GM18511 (cell line): ENCODE results near the gene CHST12.
"Not testable (repeated sequence)": the region's sequence is repeated elsewhere in the genome, so short reads cannot be mapped to it uniquely, and the experiment has no call there.

Source experiments
- ATAC-seq: cut with Tn5 transposase; IDR thresholded peaks from one replicate; pipeline ENCODE4 v1.9.1; 2021; ENCODE audit warnings: mild to moderate bottlenecking, moderate library complexity; ENCODE audit not compliant: unreplicated experiment

The CHST12 gene

GRCh38 chr7:2403718-2404648 lies 572 bp downstream of the CHST12 start:
- no peak for ATAC-seq

- ATAC-seq = no peak
Measured at GRCh38 chr7:2404714-2405119, 1.3 kb downstream of the CHST12 start.

- ATAC-seq = no peak
Measured at GRCh38 chr7:2405201-2405600, 1.8 kb downstream of the CHST12 start.

- ATAC-seq = peak; percentile 63
Measured at GRCh38 chr7:2405601-2406345, 2.4 kb downstream of the CHST12 start.

- no peak for ATAC-seq
Measured at GRCh38 chr7:2409745-2410414, 6.5 kb downstream of the CHST12 start.

- no peak for ATAC-seq
Measured at GRCh38 chr7:2411049-2411448, 7.6 kb downstream of the CHST12 start.

- ATAC-seq = no peak
Measured at GRCh38 chr7:2411815-2412586, 8.6 kb downstream of the CHST12 start.

GRCh38 chr7:2412587-2413201 lies 9.3 kb downstream of the CHST12 start:
- no peak for ATAC-seq

GRCh38 chr7:2416063-2416462 lies 12.7 kb downstream of the CHST12 start:
- ATAC-seq = no peak

GRCh38 chr7:2416650-2417049 lies 13.2 kb downstream of the CHST12 start:
- no peak for ATAC-seq

- not testable (repeated sequence) for ATAC-seq
Measured at GRCh38 chr7:2417178-2417577, 13.8 kb downstream of the CHST12 start.

GRCh38 chr7:2417981-2418481 lies 14.6 kb downstream of the CHST12 start:
- no peak for ATAC-seq

- ATAC-seq = no peak
Measured at GRCh38 chr7:2420216-2420933, 17.0 kb downstream of the CHST12 start.

- ATAC-seq = no peak
Measured at GRCh38 chr7:2421943-2422310, 18.5 kb downstream of the CHST12 start.

GRCh38 chr7:2425749-2426148 lies 22.3 kb downstream of the CHST12 start:
- no peak for ATAC-seq

- no peak for ATAC-seq
Measured at GRCh38 chr7:2431260-2431867, 28.0 kb downstream of the CHST12 start.

GRCh38 chr7:2432910-2433712 lies 29.7 kb downstream of the CHST12 start:
- ATAC-seq = no peak
